Stimulated activated effector memory CD8-positive, alpha-beta T cell treated with anti-CD3 and anti-CD28 coated beads, Interleukin-12 subunit alpha, Interleukin-12 subunit beta, amount 100 ng/mL, for 72 hours (primary cell): Measurements from ENCODE around the gene PDXP.

Source experiments
- ATAC-seq: fragments of 150-1000 bp; cut with Tn5 transposase; 2 replicates; pipeline ENCODE4 v1.10.0; 2021
- DNase-seq, 2 donors: peaks; one replicate each; pipeline ENCODE4 v3.0.0; 2021 to 2022; ENCODE audit warnings: low spot score in 2 of 2
- H3K27ac Mint-ChIP-seq: one replicate; pipeline ENCODE4 v1.8.0; 2022; ENCODE audit warnings: mild to moderate bottlenecking, mixed read lengths
- H3K36me3 Mint-ChIP-seq: one replicate; pipeline ENCODE4 v1.8.0; 2022; ENCODE audit warnings: mild to moderate bottlenecking, mixed read lengths
- H3K4me1 Mint-ChIP-seq: one replicate; pipeline ENCODE4 v1.8.0; 2022; ENCODE audit warnings: mixed read lengths
- H3K4me3 Mint-ChIP-seq: one replicate; pipeline ENCODE4 v1.8.0; 2022; ENCODE audit warnings: mild to moderate bottlenecking, mixed read lengths
- H3K9me3 Mint-ChIP-seq: one replicate; pipeline ENCODE4 v1.8.0; 2022; ENCODE audit warnings: mixed read lengths

Gene PDXP

DNA sequence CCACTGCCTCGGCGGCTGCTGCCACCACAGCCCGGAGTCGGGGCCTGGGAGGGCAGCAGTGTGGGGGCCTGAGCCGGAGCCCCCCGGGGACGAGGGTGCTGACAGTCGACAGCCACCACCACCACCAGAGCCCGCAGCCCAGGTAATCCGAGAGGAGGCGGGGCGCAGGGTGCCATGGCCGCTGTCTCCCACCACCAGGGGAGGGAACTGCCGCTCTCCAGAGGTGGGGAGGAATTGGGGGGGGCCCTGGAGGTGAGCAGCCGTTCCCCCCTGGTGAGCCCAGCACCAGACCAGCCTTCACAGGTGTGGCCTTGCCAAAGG, 50.9 kb downstream of the PDXP start:
- Mint-ChIP-seq H3K4me1 (peaks cover 4% of the 10 kb centered on the region), H3K27ac (no peak overlapping the region), H3K36me3 (peaks cover 10% of the 10 kb centered on the region), H3K4me3 (no peak overlapping the region), H3K9me3 (no peaks in the 10 kb centered on the region)
- DNase-seq = no peak
- no peak for ATAC-seq

DNA sequence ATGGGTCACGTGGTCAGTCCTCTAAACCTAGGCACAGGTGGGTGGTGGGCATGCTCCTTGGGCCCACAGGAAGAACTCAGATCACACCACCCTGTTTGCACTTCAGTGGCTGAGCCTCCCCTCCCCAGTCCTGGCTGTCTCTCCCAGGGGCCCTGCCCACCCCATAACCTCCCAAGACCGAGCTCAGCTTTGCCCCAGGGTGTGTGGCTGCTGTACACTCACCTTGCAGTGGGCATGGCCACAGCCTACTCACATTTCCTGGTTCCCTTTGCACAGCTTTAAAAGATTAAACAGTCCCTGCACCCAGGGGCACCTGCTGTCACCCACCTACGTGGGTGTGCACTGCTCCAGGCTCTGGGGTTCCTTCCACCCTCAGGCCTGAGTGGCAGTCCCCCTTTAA, 52.2 kb downstream of the PDXP start:
- Mint-ChIP-seq H3K4me3 (no peak overlapping the region), H3K9me3 (no peaks in the 10 kb centered on the region), H3K27ac (peak overlapping the region; percentile 56), H3K36me3 (peaks cover 7% of the 10 kb centered on the region), H3K4me1 (peaks cover 4% of the 10 kb centered on the region)
- no peak for ATAC-seq
- DNase-seq = no peak

DNA sequence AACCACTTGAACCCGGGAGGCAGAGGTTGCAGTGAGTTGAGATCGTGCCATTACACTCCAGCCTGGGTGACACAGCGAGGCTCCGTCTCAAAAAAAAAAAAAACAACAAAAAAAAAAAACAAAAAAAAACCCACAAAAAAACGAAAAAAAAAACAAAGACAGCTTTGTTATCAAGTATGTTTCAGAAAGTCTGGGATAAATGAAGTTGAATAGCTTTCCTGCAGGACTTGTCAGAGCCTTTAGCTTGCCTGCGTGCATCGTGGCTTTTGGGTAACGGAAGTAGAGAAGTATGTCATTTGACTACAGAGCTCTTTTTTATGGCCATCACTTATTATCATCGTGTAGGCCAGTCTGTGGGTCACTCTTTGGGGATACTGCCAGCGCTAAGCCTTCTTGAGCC, 53.0 kb downstream of the PDXP start:
- peaks cover 4% of the 10 kb centered on the region for H3K4me1 Mint-ChIP-seq
- H3K4me3 Mint-ChIP-seq = no peak overlapping the region
- peaks cover 4% of the 10 kb centered on the region for H3K36me3 Mint-ChIP-seq
- ATAC-seq (no peak), DNase-seq (no peak)
- no peak overlapping the region for H3K27ac Mint-ChIP-seq
- no peaks in the 10 kb centered on the region for H3K9me3 Mint-ChIP-seq

DNA sequence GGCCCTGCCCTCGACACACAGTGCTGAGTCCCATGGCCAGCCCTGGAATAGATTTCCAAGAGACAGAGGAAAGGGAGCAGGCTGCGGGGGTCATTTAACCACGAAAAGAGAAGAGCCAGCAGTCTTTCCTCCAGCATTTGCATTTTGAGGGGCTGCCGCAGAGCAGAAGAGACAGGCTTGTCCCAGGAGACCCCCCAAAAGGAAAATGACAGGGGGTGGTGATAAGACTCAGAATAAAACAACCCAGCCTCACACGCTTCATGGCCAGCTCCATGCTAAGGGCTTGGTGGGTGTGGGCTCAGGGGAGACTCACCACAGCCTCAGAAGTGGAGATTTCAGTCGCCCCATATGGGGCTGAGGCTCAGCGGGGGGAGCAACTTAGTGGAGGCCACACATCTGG, 55.2 kb downstream of the PDXP start:
- H3K9me3 Mint-ChIP-seq = no peaks in the 10 kb centered on the region
- H3K4me3 Mint-ChIP-seq = no peak overlapping the region
- ATAC-seq (peak; percentile 24), DNase-seq (no peak)
- H3K27ac Mint-ChIP-seq = no peak overlapping the region
- H3K4me1 Mint-ChIP-seq = peaks cover 4% of the 10 kb centered on the region
- no peaks in the 10 kb centered on the region for H3K36me3 Mint-ChIP-seq

DNA sequence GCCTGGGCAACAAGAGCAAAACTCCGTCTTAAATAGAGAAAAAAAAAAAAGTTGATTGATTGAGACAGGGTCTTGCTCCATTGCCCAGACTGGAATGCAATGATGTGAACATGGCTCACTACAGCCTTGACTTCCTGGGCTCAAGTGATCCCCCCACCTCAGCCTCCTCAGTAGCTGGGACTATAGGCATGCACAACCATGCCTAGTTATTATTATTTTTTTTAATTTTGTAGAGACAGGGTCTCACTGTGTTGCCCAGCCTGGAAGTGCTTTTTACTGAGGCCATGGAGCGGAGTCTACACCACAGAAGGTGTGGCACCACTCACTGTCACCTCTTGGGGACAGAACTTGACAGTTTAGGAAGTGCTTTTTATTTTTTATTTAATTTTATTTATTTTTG, 56.1 kb downstream of the PDXP start:
- ATAC-seq (no peak), DNase-seq (no peak)
- Mint-ChIP-seq H3K4me1 (peaks cover 7% of the 10 kb centered on the region), H3K27ac (no peak overlapping the region), H3K9me3 (no peaks in the 10 kb centered on the region), H3K4me3 (no peak overlapping the region), H3K36me3 (no peaks in the 10 kb centered on the region)

DNA sequence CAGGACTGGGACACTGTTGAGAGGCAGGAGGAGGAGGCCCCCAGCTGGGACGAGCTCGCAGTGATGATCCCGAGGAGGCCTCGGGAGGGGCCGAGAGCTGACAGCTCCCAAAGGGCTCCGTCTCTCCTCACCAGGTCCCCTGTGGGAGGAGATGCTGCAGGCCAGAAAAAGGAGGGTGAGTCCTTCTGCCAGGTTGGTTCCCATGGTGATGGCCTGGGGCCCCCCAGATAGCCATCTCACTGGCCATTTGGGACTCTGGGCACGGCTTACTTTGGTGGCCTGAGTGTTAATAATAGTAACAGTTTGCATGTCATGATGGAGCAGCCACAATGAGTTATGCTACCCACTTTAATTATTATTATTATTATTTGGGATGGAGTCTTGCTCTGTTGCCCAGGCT, 57.2 kb downstream of the PDXP start:
- ATAC-seq = no peak
- Mint-ChIP-seq H3K4me1 (peaks cover 5% of the 10 kb centered on the region), H3K4me3 (no peak overlapping the region), H3K36me3 (no peaks in the 10 kb centered on the region), H3K27ac (no peak overlapping the region), H3K9me3 (no peaks in the 10 kb centered on the region)
- DNase-seq = no peak
